B cell (primary cell): ENCODE measurements around the gene FBN1.

Experiments
- EZH2 ChIP-seq: IDR thresholded peaks from 2 replicates; pipeline ENCODE4 v1.6.1; 2012; ENCODE audit warnings: borderline replicate concordance, low read depth, mild to moderate bottlenecking, moderate library complexity, low read length; ENCODE audit not compliant: insufficient read depth, poor library complexity, severe bottlenecking
- TF ChIP-seq, protein P1 (sequence below): fragments of 200-600 bp; IDR thresholded peaks from one replicate; pipeline ENCODE4 v1.8.0; 2022; ENCODE audit warnings: antibody characterized with exemption, mild to moderate bottlenecking

DNA sequence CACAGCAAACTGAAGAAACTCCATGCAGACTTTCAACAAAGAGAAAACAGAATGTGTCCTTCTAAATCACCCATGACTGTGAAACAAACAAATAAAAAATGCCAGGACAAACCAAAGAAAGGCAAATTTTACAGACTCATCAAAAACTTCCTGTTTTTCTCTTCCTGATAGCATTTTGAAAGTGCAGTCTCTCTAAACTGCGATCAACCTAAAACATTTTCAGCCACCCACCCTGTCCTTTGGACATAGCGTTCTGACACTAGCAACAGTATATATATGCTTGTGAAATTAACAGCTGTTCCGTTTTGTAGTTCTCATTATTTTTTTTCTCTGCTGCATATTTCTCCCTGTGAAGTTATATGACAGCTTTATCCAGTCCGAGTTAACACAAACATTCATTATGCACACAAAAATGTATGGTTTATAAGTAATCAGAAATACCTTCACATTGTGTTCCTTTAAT, 151.7 kb downstream of the FBN1 start:
- TF ChIP-seq, protein P1, sequence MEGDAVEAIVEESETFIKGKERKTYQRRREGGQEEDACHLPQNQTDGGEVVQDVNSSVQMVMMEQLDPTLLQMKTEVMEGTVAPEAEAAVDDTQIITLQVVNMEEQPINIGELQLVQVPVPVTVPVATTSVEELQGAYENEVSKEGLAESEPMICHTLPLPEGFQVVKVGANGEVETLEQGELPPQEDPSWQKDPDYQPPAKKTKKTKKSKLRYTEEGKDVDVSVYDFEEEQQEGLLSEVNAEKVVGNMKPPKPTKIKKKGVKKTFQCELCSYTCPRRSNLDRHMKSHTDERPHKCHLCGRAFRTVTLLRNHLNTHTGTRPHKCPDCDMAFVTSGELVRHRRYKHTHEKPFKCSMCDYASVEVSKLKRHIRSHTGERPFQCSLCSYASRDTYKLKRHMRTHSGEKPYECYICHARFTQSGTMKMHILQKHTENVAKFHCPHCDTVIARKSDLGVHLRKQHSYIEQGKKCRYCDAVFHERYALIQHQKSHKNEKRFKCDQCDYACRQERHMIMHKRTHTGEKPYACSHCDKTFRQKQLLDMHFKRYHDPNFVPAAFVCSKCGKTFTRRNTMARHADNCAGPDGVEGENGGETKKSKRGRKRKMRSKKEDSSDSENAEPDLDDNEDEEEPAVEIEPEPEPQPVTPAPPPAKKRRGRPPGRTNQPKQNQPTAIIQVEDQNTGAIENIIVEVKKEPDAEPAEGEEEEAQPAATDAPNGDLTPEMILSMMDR, result no peak
- TF ChIP-seq EZH2, result no peak
